Endodermal cell (in vitro differentiated cells): ENCODE data around the gene SOCS2. TPM values are rescaled to one million over a fixed set of nuclear protein-coding genes. Genes with fewer than 3 reads are reported as not detected.

ENCODE experiments used
- DNase-seq: peaks from one replicate; pipeline ENCODE4 v3.0.0-alpha.2; 2017
- H3K27ac ChIP-seq: 2 replicates; pipeline ENCODE4 v1.5.1; 2013; ENCODE audit warnings: mild to moderate bottlenecking, low read depth, low read length, moderate library complexity
- H3K27me3 ChIP-seq: 2 replicates; pipeline ENCODE4 v1.6.1; 2013; ENCODE audit warnings: mild to moderate bottlenecking, low read length, moderate library complexity; ENCODE audit not compliant: insufficient read depth, control insufficient read depth, poor library complexity, severe bottlenecking
- H3K36me3 ChIP-seq: 2 replicates; pipeline ENCODE4 v1.7.0; 2013; ENCODE audit warnings: mild to moderate bottlenecking, low read length, moderate library complexity; ENCODE audit not compliant: control insufficient read depth, insufficient read depth
- H3K4me1 ChIP-seq: one replicate; pipeline ENCODE4 v1.7.0; 2013; ENCODE audit warnings: low read length; ENCODE audit not compliant: control insufficient read depth, insufficient read depth
- H3K4me3 ChIP-seq: 2 replicates; pipeline ENCODE4 v1.5.1; 2013; ENCODE audit warnings: mild to moderate bottlenecking, low read length, moderate library complexity
- H3K9ac ChIP-seq: 2 replicates; pipeline ENCODE4 v1.6.1; 2013; ENCODE audit warnings: mild to moderate bottlenecking, low read length, moderate library complexity; ENCODE audit not compliant: poor library complexity, severe bottlenecking; ENCODE audit errors: extremely low read depth
- H3K9me3 ChIP-seq: 2 replicates; pipeline ENCODE4 v1.6.1; 2013; ENCODE audit warnings: mild to moderate bottlenecking, low read length, moderate library complexity; ENCODE audit not compliant: control insufficient read depth
- H3K27ac Mint-ChIP-seq: 2 replicates; pipeline ENCODE4 v1.8.0; 2020; ENCODE audit warnings: mixed read lengths
- H3K27me3 Mint-ChIP-seq: 2 replicates; pipeline ENCODE4 v1.8.0; 2021; ENCODE audit warnings: mild to moderate bottlenecking, mixed read lengths; ENCODE audit not compliant: insufficient read depth
- H3K36me3 Mint-ChIP-seq: 2 replicates; pipeline ENCODE4 v1.8.0; 2020; ENCODE audit warnings: low read depth, mixed read lengths
- H3K4me1 Mint-ChIP-seq: 2 replicates; pipeline ENCODE4 v1.8.0; 2020; ENCODE audit warnings: mixed read lengths
- H3K4me3 Mint-ChIP-seq: 2 replicates; pipeline ENCODE4 v1.8.0; 2020; ENCODE audit warnings: mild to moderate bottlenecking, moderate library complexity, mixed read lengths
- H3K9me3 Mint-ChIP-seq: 2 replicates; pipeline ENCODE4 v1.8.0; 2020; ENCODE audit warnings: mild to moderate bottlenecking, mixed read lengths
- CTCF ChIP-seq: fragments of 200-600 bp; sonication (generic); conservative IDR thresholded peaks from 2 replicates; pipeline ENCODE4 v1.5.0; 2021; ENCODE audit warnings: antibody characterized with exemption, mild to moderate bottlenecking
- WGBS, 2 experiments: methylation state at CpG; one replicate each; pipeline versions ENCODE4 v1.1.5 to v1.1.7; 2013; ENCODE audit warnings: missing lambda C conversion rate in 2 of 2, mixed read lengths in 1 of 2; ENCODE audit not compliant: insufficient coverage in 1 of 2, insufficient read length in 1 of 2; 5-methylcytosine and 5-hydroxymethylcytosine counted together
- total RNA-seq, 2 donors: library from RNA; stranded (reverse); fragmentation: NEBNext Ultra II Directional in 1 of 2; extraction: Animal tissue kit (Norgen Biotek cat#: 25700) in 1 of 2; gene quantifications; 2 replicates in 1 of 2; 3 replicates in 1 of 2; pipeline ENCODE4 v1.2.1, GENCODE V29; 2021

SOCS2 gene
- total RNA-seq, 2 donors from 2014 or later = 46.9 to 60.2 TPM

GRCh38 chr12:93539821-93540220, 32.7 kb upstream of the SOCS2 start:
- H3K4me3 ChIP-seq = no peak overlapping the region
- Mint-ChIP-seq H3K4me3 (no peak overlapping the region), H3K4me1 (peaks cover 17% of the 10 kb centered on the region), H3K36me3 (peaks cover 17% of the 10 kb centered on the region), H3K27ac (no peak overlapping the region), H3K27me3 (no peaks in the 10 kb centered on the region), H3K9me3 (no peaks in the 10 kb centered on the region)
- no peak overlapping the region for H3K27ac ChIP-seq
- no peak for TF ChIP-seq CTCF
- peak; percentile 39 for DNase-seq
- WGBS, 2 experiments = 99 to 100% methylated on average over 1 to 4 of the region's 4 CpGs
- no peaks in the 10 kb centered on the region for H3K4me1 ChIP-seq
- H3K9me3 ChIP-seq = no peaks in the 10 kb centered on the region
- peaks cover 8% of the 10 kb centered on the region for H3K36me3 ChIP-seq
- no peak overlapping the region for H3K9ac ChIP-seq
- H3K27me3 ChIP-seq = no peaks in the 10 kb centered on the region

- H3K27ac Mint-ChIP-seq = no peak overlapping the region
- 94 to 100% methylated on average over 1 of the region's 1 CpG for WGBS, 2 experiments
Observed at GRCh38 chr12:93540466-93540865, 32.0 kb upstream of the SOCS2 start.

GRCh38 chr12:93541578-93542225, 30.8 kb upstream of the SOCS2 start:
- H3K27me3 Mint-ChIP-seq = no peaks in the 10 kb centered on the region
- peak overlapping the region; percentile 91 for H3K27ac Mint-ChIP-seq
- peak overlapping the region; percentile 24 for H3K4me3 Mint-ChIP-seq
- 50 to 55% methylated on average over 4 of the region's 4 CpGs for WGBS, 2 experiments
- TF ChIP-seq CTCF = no peak
- no peaks in the 10 kb centered on the region for H3K9me3 Mint-ChIP-seq
- H3K36me3 Mint-ChIP-seq = peaks cover 21% of the 10 kb centered on the region
- Histone ChIP-seq H3K36me3 (peaks cover 10% of the 10 kb centered on the region), H3K27ac (no peak overlapping the region), H3K4me1 (no peaks in the 10 kb centered on the region), H3K27me3 (no peaks in the 10 kb centered on the region), H3K9ac (no peak overlapping the region), H3K9me3 (no peaks in the 10 kb centered on the region), H3K4me3 (peak overlapping the region; percentile 7)
- DNase-seq = no peak
- H3K4me1 Mint-ChIP-seq = peaks cover 13% of the 10 kb centered on the region

More at GRCh38 chr12:93540466-93540865, 32.0 kb upstream of the SOCS2 start:
- no peak overlapping the region for H3K27ac ChIP-seq
- no peak for TF ChIP-seq CTCF
- no peak overlapping the region for H3K4me3 Mint-ChIP-seq
- H3K9ac ChIP-seq = no peak overlapping the region
- no peak overlapping the region for H3K4me3 ChIP-seq
- no peaks in the 10 kb centered on the region for H3K27me3 Mint-ChIP-seq
- H3K36me3 ChIP-seq = peaks cover 10% of the 10 kb centered on the region
- no peak for DNase-seq
- no peaks in the 10 kb centered on the region for H3K27me3 ChIP-seq
- H3K9me3 ChIP-seq = no peaks in the 10 kb centered on the region
- peaks cover 17% of the 10 kb centered on the region for H3K4me1 Mint-ChIP-seq
- H3K36me3 Mint-ChIP-seq = peaks cover 21% of the 10 kb centered on the region
- H3K9me3 Mint-ChIP-seq = no peaks in the 10 kb centered on the region
- H3K4me1 ChIP-seq = no peaks in the 10 kb centered on the region
